Right lung (tissue), 5 donors: ENCODE measurements around the gene LRMDA. TPM values are rescaled to one million over a fixed set of nuclear protein-coding genes. Genes with fewer than 3 reads are reported as not detected.

Experiments
- DNase-seq, 2 donors: peaks; one replicate each; pipeline ENCODE4 v3.0.0-alpha.2; 2013
- polyA plus RNA-seq, 5 donors: library from polyadenylated mRNA; unstranded; fragments of 120-200 nt; gene quantifications; one replicate each; pipeline versions ENCODE4 v1.2.1 to v1.2.3, GENCODE V29; 2013; ENCODE audit warnings: inconsistent platforms in 1 of 5, low replicate concordance in 1 of 5; ENCODE audit not compliant: insufficient read length in 5 of 5, insufficient read depth in 1 of 5

LRMDA gene
- polyA plus RNA-seq, 5 donors = 13.4 to 23.1 (median 19.1) TPM

- DNase-seq = peak; percentile 52 to 57
These were observed 718.9 kb downstream of the LRMDA start for GRCh38 chr10:76150139-76150875.

GRCh38 chr10:76150876-76151288 is 719.5 kb downstream of the LRMDA start:
- DNase-seq = no peak

- no peak for DNase-seq
These were observed 720.8 kb downstream of the LRMDA start for GRCh38 chr10:76152186-76152585.

GRCh38 chr10:76155961-76156360 is 724.5 kb downstream of the LRMDA start:
- DNase-seq = no peak

DNA sequence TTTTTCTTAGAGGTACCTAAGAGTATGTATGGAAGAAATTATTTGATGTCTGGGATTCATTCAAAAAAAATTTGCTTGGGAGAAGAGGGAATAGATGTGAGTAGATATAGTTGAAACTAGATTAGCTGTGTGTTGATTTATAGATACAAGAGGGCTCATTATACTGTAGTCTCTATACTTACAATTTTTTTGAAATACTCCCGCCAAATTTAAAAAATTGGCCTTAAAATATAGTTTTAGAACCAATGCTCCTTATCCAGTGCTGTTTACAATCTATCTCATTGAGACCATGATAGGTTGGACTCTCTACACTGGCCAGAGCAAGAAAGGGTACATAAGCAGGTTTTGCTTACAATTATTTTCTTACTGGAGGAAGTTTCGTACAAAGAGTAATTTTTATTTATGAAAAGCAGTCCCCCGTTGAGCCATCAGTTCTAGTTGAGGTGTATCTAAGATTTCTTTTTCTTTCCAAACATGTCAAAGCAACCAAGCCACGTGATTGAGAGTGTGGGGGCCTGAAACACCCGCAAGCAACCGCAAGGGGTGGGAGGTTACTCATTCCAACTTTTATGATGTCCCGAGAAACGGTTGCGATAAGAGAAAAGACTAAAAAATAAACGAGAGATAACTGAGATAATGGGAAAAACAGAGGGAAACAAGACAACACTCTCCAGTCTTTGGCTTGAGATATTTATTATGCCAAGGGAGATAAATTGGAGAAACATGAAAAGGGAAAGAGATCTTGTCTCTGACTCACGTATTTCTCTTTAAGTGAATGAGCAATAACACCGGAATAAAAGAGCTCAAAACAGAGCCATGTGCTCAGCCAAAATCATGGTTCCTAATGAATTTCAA is 729.2 kb downstream of the LRMDA start:
- DNase-seq = no peak

DNA sequence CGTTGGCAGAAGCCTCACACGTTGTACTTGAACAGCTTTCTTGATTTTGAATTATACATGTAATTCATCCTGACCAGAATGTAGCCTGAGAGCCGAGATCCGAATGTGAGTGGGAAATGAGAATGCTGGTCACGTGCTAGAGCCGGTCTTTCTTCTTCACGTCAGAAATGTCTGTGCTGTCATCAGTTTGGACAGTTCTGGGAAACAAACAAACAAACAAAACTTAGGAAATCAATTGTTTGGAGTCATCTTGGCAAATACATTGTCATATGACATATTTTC is 729.8 kb downstream of the LRMDA start:
- no peak for DNase-seq

DNA sequence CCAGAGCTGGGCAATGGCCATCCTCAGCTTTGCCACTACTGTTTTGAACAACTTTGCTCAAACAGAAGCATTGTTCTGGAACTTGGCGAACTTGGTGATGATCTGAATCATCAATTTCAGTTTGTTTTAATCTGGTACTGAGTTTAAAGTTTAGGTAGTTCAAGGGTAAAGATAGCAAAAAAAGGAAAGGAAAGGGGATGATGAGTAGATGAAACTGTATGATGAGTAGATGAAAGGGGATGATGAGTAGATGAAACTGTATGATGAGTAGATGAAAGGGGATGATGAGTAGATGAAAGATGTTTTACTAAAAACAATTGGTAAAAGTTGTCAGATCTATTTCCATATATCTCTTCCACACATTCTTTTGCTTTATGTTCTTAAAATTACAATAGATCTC is 737.0 kb downstream of the LRMDA start:
- DNase-seq = no peak

DNA sequence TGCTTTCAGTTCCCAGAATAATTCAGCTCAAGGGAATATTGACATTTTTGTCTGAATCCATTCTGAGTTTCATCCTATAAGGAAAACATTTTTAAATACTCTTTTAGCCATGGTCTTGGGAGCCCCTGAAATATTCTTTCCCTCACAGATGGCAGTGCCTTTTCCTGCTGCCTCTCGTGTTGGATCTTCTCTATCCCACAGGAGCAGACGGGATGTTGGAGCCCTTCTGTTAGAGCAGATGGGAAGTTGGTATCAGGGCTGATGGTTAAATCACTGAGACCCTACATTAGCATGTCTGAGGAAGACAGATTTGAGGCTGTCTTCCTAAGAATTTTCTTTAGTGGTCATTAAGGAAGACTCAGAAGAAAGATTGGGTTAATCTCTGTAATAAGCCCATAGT is 737.8 kb downstream of the LRMDA start:
- no peak for DNase-seq

GRCh38 chr10:76172020-76172419 is 740.6 kb downstream of the LRMDA start:
- no peak for DNase-seq

GRCh38 chr10:76175533-76176165 is 744.2 kb downstream of the LRMDA start:
- DNase-seq = no peak

DNA sequence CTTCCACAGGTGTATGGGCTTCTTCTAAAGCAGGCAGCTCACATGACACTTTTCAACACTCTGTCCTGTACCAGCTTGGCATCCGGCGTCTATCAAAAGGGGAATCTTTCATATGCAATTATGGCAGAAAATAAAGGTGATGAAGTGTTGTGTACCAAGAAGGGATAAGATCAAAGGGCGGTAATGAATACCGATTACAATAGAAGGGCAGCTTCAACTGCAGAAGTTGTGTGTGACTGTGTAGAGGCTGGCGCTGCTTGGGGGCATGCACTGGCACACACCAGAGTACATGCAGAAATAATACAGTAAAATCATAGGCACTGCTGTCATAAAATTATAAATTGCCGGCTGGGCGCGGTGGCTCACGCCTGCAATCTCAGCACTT is 744.7 kb downstream of the LRMDA start:
- DNase-seq = no peak

- no peak for DNase-seq
These were observed 746.5 kb downstream of the LRMDA start for GRCh38 chr10:76177936-76178335.

GRCh38 chr10:76178532-76179292 is 747.3 kb downstream of the LRMDA start:
- no peak for DNase-seq

- DNase-seq = no peak
These were observed 748.4 kb downstream of the LRMDA start for GRCh38 chr10:76179806-76180205.

GRCh38 chr10:76184647-76185046 is 753.2 kb downstream of the LRMDA start:
- no peak for DNase-seq

DNA sequence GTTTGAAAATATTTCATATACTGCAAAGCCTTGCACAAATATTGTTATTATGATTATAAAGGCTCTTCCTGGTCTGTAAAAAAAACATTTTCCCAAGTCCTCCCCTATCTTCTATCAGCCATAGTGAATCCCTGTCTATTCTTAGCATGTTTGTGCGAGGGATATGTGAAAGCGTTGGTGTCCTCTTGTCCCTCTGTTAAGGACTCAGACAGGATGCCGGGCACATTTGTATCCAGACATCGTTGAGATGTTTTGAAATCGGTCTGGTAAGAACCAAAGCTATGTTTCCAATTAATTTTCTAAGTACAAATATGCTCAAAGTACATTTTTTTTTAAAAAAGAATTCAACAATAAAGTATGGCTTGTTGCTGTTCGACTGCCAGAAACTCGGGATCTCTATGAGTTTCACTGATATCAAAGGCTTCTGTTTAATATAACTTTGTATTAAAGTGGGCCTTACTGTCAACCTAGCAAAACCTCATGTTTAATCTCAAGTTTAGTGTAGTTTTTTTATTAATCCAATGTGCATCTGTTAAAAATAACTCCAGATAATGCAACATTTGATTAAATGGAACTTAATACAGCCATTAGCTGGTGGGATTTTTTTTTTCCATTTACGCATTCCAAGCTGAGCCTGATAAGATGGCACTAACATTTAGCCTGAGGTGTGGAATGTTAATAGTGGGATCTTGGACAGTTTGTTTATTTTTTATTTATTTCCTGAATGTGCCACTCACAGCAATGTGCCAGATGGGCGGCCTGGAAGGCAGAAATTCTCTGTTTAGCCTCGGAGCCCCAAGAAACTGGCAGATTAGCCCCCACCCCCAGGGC is 754.3 kb downstream of the LRMDA start:
- DNase-seq = no peak

- DNase-seq = no peak
These were observed 756.8 kb downstream of the LRMDA start for GRCh38 chr10:76188216-76188615.

DNA sequence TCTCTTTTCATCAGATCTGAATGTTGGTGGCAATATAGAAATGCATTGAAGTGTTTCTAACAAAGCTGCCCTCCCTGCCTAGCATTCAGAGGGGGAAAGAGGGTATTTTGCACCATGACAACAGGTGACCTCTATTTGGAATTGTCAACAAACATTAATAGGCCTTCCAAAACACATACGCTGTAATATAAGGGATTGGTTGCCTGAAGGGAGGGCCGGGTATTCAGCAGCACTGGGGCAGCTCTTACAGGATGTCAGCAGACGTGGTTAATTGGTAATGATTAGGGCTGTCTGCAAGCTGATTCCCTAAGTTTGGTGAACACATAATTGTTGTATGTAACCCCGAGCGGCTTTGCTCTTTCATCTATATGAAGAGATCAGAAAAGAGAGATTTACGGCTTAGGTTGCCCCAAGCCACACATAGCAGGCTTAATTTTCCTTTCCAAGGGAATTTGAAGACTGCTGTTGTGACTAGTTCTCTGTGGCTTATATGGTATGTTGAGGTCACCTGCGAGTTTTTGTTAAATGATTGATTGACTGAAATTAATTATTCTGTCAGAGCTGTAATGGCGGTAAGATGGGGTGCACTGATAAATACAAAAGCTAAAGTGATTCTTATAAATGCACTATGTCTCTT is 759.3 kb downstream of the LRMDA start:
- no peak for DNase-seq

DNA sequence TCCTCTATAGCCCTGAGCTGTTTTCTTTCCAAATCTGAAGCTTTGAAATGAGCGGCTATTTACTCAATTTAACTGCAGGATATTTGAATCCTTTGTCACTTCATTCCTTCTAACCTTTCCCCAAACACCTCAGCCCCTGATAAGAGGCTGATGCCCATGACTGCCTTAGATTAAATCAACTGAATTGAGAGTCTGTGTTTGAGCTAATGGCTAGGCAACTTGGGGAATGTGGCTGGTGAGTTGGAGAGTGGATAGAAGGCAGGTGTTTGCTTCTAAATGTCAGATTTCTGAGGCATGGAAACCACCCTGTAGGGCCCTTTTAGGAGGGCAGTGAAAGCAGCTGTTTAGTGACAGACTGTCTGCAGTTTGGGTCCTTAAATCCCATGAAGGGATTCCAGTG is 759.9 kb downstream of the LRMDA start:
- DNase-seq = no peak

DNA sequence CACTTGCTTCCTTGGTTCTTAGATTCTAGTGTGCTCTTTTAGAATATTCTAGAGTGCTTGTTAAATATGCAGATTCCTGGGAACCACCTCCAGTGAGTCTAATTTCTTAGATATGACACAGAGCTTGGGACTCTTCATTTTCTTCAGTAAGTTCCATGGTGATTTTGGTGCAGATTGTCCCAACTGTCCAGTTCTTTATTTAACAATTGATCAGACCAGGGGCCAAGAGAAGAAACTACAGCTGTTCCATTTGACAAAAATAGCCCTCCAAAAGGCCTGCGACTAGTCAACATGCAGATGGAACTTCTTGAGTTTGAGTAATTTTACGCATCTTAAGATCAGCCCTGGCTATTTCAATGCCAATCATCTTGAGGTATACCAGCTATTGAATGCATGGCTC is 760.7 kb downstream of the LRMDA start:
- no peak for DNase-seq
